GM23248 (cell line): ENCODE data around the gene SMG7.

Experiments
- EZH2 ChIP-seq: fragments of 200-600 bp; sonication (generic); IDR thresholded peaks from 2 replicates; pipeline ENCODE4 v1.6.1; 2018; ENCODE audit warnings: antibody characterized with exemption, mild to moderate bottlenecking; ENCODE audit not compliant: insufficient read depth, poor library complexity, severe bottlenecking
- EZH2phosphoT487 ChIP-seq: fragments of 200-600 bp; sonication (generic); IDR thresholded peaks from 2 replicates; pipeline ENCODE4 v1.6.1; 2018; ENCODE audit warnings: antibody characterized with exemption, moderate library complexity, mild to moderate bottlenecking, low read depth; ENCODE audit not compliant: insufficient read depth

- no peak for TF ChIP-seq EZH2phosphoT487
- no peak for TF ChIP-seq EZH2
Observed at GRCh38 chr1:183473217-183473536, 878 bp downstream of the SMG7 start.
